Suprapubic skin (tissue), 4 donors: ENCODE data around the gene EML2.

Experiments used
- CTCF ChIP-seq, 2 donors: fragments of 200-600 bp in 1 of 2; fragments of 450-650 bp in 1 of 2; sonication (generic) in 1 of 2; IDR thresholded peaks; one replicate each; pipeline ENCODE4 v1.5.1; 2016 to 2019; ENCODE audit warnings: antibody characterized with exemption in 2 of 2, mild to moderate bottlenecking in 1 of 2, moderate library complexity in 1 of 2
- EP300 ChIP-seq: sonication (generic); formaldehyde crosslinking; IDR thresholded peaks from one replicate; pipeline ENCODE4 v1.6.1; 2017; ENCODE audit warnings: antibody characterized with exemption
- POLR2AphosphoS5 ChIP-seq, 3 donors: sonication (generic); formaldehyde crosslinking; IDR thresholded peaks; one replicate each; pipeline ENCODE4 v1.6.1; 2017; ENCODE audit warnings: antibody characterized with exemption in 3 of 3

- TF ChIP-seq CTCF (IDR thresholded peaks at IDR 0.05) (no peak), POLR2AphosphoS5 (IDR thresholded peaks at IDR 0.05) (no peak), EP300 (no peak)
These were observed 31.7 kb upstream of the EML2 start for GRCh38 chr19:45670670-45671453.
